Gastroesophageal sphincter (tissue), 4 donors: ENCODE data around the gene RBM15. TPM values are rescaled to one million over a fixed set of nuclear protein-coding genes. Genes with fewer than 3 reads are reported as not detected.

Experiments used
- ATAC-seq: fragments of 150-250 bp; one replicate; pipeline ENCODE4 v1.9.1; 2016; ENCODE audit warnings: mild to moderate bottlenecking, moderate library complexity
- H3K27ac ChIP-seq, 4 donors: fragments of 200-600 bp; sonication (generic) in 3 of 4; 1 replicate in 3 of 4; 2 replicates in 1 of 4; pipeline ENCODE4 v1.5.1; 2016 to 2019
- H3K27me3 ChIP-seq: fragments of 200-600 bp; sonication (generic); one replicate; pipeline ENCODE4 v1.5.1; 2019
- H3K36me3 ChIP-seq, 2 donors: fragments of 200-600 bp; sonication (generic); one replicate each; pipeline ENCODE4 v1.5.1; 2019; ENCODE audit warnings: control low read depth in 1 of 2
- H3K4me1 ChIP-seq, 3 donors: fragments of 200-600 bp; sonication (generic); 1 replicate in 2 of 3; 2 replicates in 1 of 3; pipeline ENCODE4 v1.5.1; 2016 to 2019; ENCODE audit warnings: control low read depth in 2 of 3
- H3K4me3 ChIP-seq, 2 donors: fragments of 200-600 bp; sonication (generic); one replicate each; pipeline ENCODE4 v1.5.1; 2019; ENCODE audit warnings: mild to moderate bottlenecking in 1 of 2, moderate library complexity in 1 of 2
- H3K9me3 ChIP-seq, 3 donors: fragments of 200-600 bp; sonication (generic); one replicate each; pipeline ENCODE4 v1.5.1; 2017 to 2019; ENCODE audit warnings: control low read depth in 2 of 3
- EP300 ChIP-seq: sonication (generic); formaldehyde crosslinking; IDR thresholded peaks from one replicate; pipeline ENCODE4 v1.6.1; 2017; ENCODE audit warnings: antibody characterized with exemption, mild to moderate bottlenecking
- POLR2A ChIP-seq, 2 donors: fragments of 450-650 bp; IDR thresholded peaks; one replicate each; pipeline ENCODE4 v1.6.1; 2017; ENCODE audit warnings: antibody characterized with exemption in 2 of 2, mild to moderate bottlenecking in 2 of 2, moderate library complexity in 1 of 2
- POLR2AphosphoS5 ChIP-seq: sonication (generic); formaldehyde crosslinking; IDR thresholded peaks from one replicate; pipeline ENCODE4 v1.6.1; 2017; ENCODE audit warnings: antibody characterized with exemption
- WGBS, 2 donors: methylation state at CpG; one replicate each; pipeline ENCODE4 v1.1.5; 2018; ENCODE audit warnings: low coverage in 1 of 2; 5-methylcytosine and 5-hydroxymethylcytosine counted together
- total RNA-seq, 4 donors: library from RNA; depleted of rRNA; stranded (reverse); fragments of >200 nt; gene quantifications; one replicate each; pipeline ENCODE4 v1.1.0, GENCODE V29; 2016
- TF ChIP-seq, protein P1 (sequence below), 4 experiments: fragments of 200-600 bp in 2 of 4; fragments of 450-650 bp in 2 of 4; sonication (generic) in 1 of 4; IDR thresholded peaks; one replicate each; pipeline ENCODE4 v1.5.1; 2017 to 2019; ENCODE audit warnings: antibody characterized with exemption in 4 of 4, mild to moderate bottlenecking in 2 of 4, moderate library complexity in 2 of 4

RBM15 gene
- total RNA-seq, 4 donors from 2014 or later, result 16.7 to 36.9 (median 30.2) TPM

DNA sequence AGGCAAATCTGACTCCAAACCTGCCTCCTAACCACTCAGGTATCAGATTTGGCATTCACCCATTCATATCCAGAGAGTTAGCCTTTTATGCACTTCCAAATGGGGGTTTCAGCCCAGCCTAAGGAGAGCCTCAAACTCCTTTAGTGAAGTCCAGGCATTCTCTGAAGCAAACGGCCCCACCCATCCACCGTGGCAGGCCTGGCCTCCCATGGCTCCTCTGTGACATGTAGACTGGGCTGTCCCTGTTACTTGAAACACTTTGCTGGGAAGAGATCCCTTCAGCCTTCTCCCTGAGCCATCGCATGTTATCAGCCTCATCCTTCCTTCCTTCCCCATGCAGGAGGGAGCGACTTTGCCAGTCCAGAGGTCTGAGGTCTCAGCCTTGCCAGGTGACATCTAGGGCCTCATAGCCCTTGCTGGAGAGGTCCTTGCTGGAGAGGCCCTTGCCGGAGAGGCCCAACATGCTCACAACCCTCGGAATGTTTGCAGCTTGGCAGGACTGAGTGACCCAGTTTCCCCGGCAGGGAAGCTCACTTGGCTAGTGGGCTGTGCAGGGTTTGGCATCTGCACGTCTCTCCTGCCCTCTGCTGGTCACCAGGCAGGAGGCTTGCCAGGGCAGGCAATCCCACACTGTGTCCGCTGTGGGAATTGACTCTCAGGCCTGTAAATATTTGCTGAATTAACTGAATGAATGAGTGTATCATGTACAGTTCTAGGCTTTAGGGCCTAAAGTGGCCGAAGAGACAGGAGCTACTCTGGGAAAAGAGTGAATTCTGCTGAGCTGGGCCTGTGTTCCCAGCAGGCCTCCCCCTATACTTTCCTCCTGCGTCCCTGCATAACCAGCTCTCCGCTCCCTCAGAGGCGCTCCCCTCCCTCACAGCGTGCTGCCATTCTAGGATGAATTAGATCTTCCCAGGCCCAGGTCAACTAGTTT is 26.7 kb upstream of the RBM15 start:
- no peak overlapping the region for H3K27ac ChIP-seq
- TF ChIP-seq POLR2AphosphoS5 (peak; percentile 44), EP300 (no peak), POLR2A (IDR thresholded peaks at IDR 0.05) (no peak)
- TF ChIP-seq, protein P1, sequence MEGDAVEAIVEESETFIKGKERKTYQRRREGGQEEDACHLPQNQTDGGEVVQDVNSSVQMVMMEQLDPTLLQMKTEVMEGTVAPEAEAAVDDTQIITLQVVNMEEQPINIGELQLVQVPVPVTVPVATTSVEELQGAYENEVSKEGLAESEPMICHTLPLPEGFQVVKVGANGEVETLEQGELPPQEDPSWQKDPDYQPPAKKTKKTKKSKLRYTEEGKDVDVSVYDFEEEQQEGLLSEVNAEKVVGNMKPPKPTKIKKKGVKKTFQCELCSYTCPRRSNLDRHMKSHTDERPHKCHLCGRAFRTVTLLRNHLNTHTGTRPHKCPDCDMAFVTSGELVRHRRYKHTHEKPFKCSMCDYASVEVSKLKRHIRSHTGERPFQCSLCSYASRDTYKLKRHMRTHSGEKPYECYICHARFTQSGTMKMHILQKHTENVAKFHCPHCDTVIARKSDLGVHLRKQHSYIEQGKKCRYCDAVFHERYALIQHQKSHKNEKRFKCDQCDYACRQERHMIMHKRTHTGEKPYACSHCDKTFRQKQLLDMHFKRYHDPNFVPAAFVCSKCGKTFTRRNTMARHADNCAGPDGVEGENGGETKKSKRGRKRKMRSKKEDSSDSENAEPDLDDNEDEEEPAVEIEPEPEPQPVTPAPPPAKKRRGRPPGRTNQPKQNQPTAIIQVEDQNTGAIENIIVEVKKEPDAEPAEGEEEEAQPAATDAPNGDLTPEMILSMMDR (IDR thresholded peaks at IDR 0.05), result peak; percentile 81 to 95 (median 94)
- H3K27me3 ChIP-seq, result no peaks in the 10 kb centered on the region
- H3K9me3 ChIP-seq, result no peaks in the 10 kb centered on the region
- 69 to 81% methylated on average over 4 to 5 of the region's 14 CpGs for WGBS, 2 donors
- ATAC-seq, result peak; percentile 93
- no peak overlapping the region for H3K4me3 ChIP-seq
- peaks cover 0 to 11% (median 3%) of the 10 kb centered on the region in 3 donors for H3K4me1 ChIP-seq
- no peaks in the 10 kb centered on the region for H3K36me3 ChIP-seq

DNA sequence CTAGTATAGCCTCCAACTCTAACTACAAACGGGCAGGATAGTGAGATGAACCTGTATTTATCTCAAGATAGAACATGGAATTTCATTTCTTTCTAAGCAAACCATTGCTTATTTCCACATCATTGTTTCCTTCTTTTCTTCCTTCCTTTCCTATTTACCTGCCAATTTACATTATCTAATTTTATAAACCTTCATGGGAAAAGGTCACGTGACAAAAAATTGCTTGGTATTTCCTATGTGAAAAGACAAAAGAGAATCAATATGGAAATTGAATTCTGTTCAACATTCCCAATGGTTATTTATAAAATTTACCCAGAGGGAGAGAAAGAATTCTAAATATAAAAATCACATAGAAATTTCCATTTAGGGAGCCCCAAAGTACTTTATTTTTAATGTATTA is 22.4 kb upstream of the RBM15 start:
- Histone ChIP-seq H3K27ac (no peak overlapping the region), H3K27me3 (no peaks in the 10 kb centered on the region), H3K36me3 (no peaks in the 10 kb centered on the region), H3K4me1 (peaks cover 0 to 11% (median 3%) of the 10 kb centered on the region in 3 donors), H3K9me3 (no peaks in the 10 kb centered on the region), H3K4me3 (no peak overlapping the region)
- ATAC-seq, result no peak
- WGBS, 2 donors, result 57 to 66% methylated on average over 2 of the region's 2 CpGs
- TF ChIP-seq POLR2AphosphoS5, result no peak
- no peak for TF ChIP-seq EP300
- no peak for TF ChIP-seq POLR2A (IDR thresholded peaks at IDR 0.05)
- TF ChIP-seq, protein P1 (IDR thresholded peaks at IDR 0.05), result no peak

DNA sequence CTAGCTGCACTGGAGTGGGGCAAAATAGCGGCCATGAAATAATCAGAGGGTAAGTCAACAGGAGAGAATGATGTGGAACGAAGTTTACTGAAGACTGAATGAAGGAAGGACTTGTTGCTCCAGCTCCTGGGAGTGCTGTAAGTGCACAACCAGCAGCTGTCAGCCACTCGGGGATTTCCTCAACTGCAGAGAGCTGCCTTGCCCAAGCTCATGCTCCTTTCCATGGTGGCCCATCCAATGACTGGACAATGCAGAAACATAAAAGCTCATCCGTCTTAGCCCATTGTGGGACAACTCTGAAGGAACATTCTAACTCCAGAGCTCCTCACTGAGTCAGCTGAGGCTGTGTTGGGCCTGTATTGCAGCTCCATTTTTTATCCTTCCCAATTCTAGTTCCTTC is 21.1 kb upstream of the RBM15 start:
- TF ChIP-seq EP300, result no peak
- TF ChIP-seq, protein P1 (IDR thresholded peaks at IDR 0.05), result no peak
- no peak for TF ChIP-seq POLR2AphosphoS5
- no peak for TF ChIP-seq POLR2A (IDR thresholded peaks at IDR 0.05)
- H3K27ac ChIP-seq, result no peak overlapping the region
- no peak overlapping the region for H3K4me3 ChIP-seq
- no peaks in the 10 kb centered on the region for H3K9me3 ChIP-seq
- H3K36me3 ChIP-seq, result no peaks in the 10 kb centered on the region
- no peak for ATAC-seq
- WGBS, 2 donors, result 90% methylated on average over 4 of the region's 4 CpGs; no CpG with 5 or more reads in 1 of the 2 donors
- no peaks in the 10 kb centered on the region for H3K27me3 ChIP-seq
- H3K4me1 ChIP-seq, result peaks cover 0 to under 1% (median 0%) of the 10 kb centered on the region in 3 donors

DNA sequence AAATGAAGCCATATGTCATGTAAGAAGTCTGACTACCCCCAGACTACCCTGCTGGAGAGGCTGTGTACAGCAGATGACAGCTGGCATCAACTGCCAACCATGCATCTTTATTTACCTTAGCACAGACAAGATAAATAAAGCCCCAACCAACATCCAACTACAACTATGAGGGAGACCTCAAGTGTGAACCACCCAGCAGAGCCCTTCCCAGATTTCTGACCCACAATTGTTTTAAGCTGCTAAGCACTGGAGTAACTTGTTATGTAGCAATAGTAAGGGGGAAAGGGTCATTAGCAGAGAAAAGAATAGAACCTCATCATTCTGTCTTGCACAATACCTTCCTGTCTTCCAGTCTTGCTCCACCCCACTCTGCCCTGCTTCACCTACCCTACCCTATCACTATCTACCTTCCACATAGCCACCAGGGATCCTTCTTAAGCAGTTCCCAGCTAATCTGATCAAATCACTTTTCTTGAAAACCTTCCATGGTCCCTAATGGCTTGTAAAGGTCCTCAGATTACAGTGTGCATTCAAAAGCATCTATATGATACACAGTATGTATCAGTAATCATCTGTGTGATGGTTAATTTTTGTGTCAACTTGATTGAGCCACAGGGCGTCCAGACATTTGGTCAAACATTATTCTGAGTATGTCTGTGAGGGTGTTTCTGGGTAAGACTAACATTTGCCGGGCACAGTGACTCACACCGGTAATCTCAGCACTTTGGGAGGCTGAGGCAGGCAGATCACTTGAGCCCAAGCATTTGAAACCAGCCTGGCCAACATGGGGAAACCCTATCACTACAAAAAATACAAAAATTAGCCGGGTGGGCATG is 19.6 kb upstream of the RBM15 start:
- H3K9me3 ChIP-seq, result no peaks in the 10 kb centered on the region
- WGBS, 2 donors, result 67 to 83% methylated on average over 1 to 3 of the region's 4 CpGs
- no peaks in the 10 kb centered on the region for H3K4me1 ChIP-seq
- H3K27ac ChIP-seq, result no peak overlapping the region
- H3K4me3 ChIP-seq, result no peak overlapping the region
- TF ChIP-seq EP300 (no peak), POLR2A (IDR thresholded peaks at IDR 0.05) (no peak), POLR2AphosphoS5 (no peak)
- TF ChIP-seq, protein P1 (IDR thresholded peaks at IDR 0.05), result no peak
- no peaks in the 10 kb centered on the region for H3K27me3 ChIP-seq
- no peaks in the 10 kb centered on the region for H3K36me3 ChIP-seq
- no peak for ATAC-seq
